IMR-90 (cell line): Measurements from ENCODE around the gene CDC40. TPM values are rescaled to one million over a fixed set of nuclear protein-coding genes. Genes with fewer than 3 reads are reported as not detected.

Source experiments
- ATAC-seq: fragments of 200-7000 bp; cut with Tn5 transposase; 2 replicates; pipeline ENCODE4 v1.9.1; 2020; ENCODE audit warnings: low read depth, mild to moderate bottlenecking, moderate library complexity
- BruUV-seq: library from RNA; stranded (reverse); fragments of 400-500 nt; replicated peaks from 2 replicates; lab custom pipeline; 2021; lab: Mats Ljungman, UMichigan
- CTCF ChIA-PET: fragments of 300-600 bp; formaldehyde crosslinking; extraction: SDS; loops from one replicate; lab custom pipeline; 2021; ENCODE audit warnings: antibody characterized with exemption; lab: Yijun Ruan, JAX
- POLR2A ChIA-PET: fragments of 300-600 bp; sonication (Branson Sonifier 250); formaldehyde crosslinking; loops from one replicate; lab custom pipeline; 2022; ENCODE audit warnings: antibody characterized with exemption; ENCODE audit not compliant: unreplicated experiment; lab: Charles Lee
- DNase-seq: peaks from one replicate; pipeline ENCODE4 v3.0.0; 2013
- H2AFZ ChIP-seq: replicated peaks from 2 replicates; pipeline ENCODE3; 2013; ENCODE audit warnings: low read length, mild to moderate bottlenecking; ENCODE audit not compliant: poor library complexity
- H2AK5ac ChIP-seq: 2 replicates; pipeline ENCODE4 v1.6.1; 2013; ENCODE audit warnings: low read depth, low read length, inconsistent platforms
- H2AK9ac ChIP-seq: replicated peaks from 2 replicates; pipeline ENCODE3; 2013; ENCODE audit warnings: mild to moderate bottlenecking, low read depth, low read length, moderate library complexity; ENCODE audit not compliant: poor library complexity
- H2BK120ac ChIP-seq: 2 replicates; pipeline ENCODE4 v1.6.1; 2013; ENCODE audit warnings: low read depth, low read length, inconsistent platforms
- H2BK15ac ChIP-seq: 3 replicates; pipeline ENCODE4 v1.6.1; 2013; ENCODE audit warnings: low read depth, low read length, inconsistent platforms
- H2BK20ac ChIP-seq: 2 replicates; pipeline ENCODE4 v1.6.1; 2013; ENCODE audit warnings: low read depth, mild to moderate bottlenecking, inconsistent platforms, low read length, moderate library complexity
- H2BK5ac ChIP-seq: 2 replicates; pipeline ENCODE4 v1.6.1; 2013; ENCODE audit warnings: mild to moderate bottlenecking, low read depth, low read length, inconsistent platforms; ENCODE audit not compliant: poor library complexity, severe bottlenecking
- H3K14ac ChIP-seq: replicated peaks from 2 replicates; pipeline ENCODE4 v1.6.1; 2013; ENCODE audit warnings: low read depth, low read length, inconsistent platforms
- H3K18ac ChIP-seq: 2 replicates; pipeline ENCODE4 v1.6.1; 2013; ENCODE audit warnings: low read depth, low read length, control low read depth
- H3K23ac ChIP-seq: 2 replicates; pipeline ENCODE4 v1.6.1; 2013; ENCODE audit warnings: low read depth, low read length, inconsistent platforms
- H3K27ac ChIP-seq: 2 replicates; pipeline ENCODE4 v1.5.1; 2013; ENCODE audit warnings: mild to moderate bottlenecking, control low read depth, low read length; ENCODE audit not compliant: insufficient read depth
- H3K27me3 ChIP-seq: 2 replicates; pipeline ENCODE4 v1.6.1; 2013; ENCODE audit warnings: low read length; ENCODE audit not compliant: control insufficient read depth, insufficient read depth
- H3K36me3 ChIP-seq: 2 replicates; pipeline ENCODE4 v1.6.1; 2013; ENCODE audit warnings: low read length, mixed read lengths; ENCODE audit not compliant: control insufficient read depth, insufficient read depth
- H3K4ac ChIP-seq: 2 replicates; pipeline ENCODE4 v1.6.1; 2013; ENCODE audit warnings: low read depth, low read length, inconsistent platforms
- H3K4me1 ChIP-seq: 2 replicates; pipeline ENCODE4 v1.6.1; 2013; ENCODE audit warnings: low read length, mixed read lengths; ENCODE audit not compliant: control insufficient read depth, insufficient read depth
- H3K4me2 ChIP-seq: 2 replicates; pipeline ENCODE4 v1.6.1; 2013; ENCODE audit warnings: low read depth, mild to moderate bottlenecking, control low read depth, low read length, moderate library complexity
- H3K4me3 ChIP-seq: 2 replicates; pipeline ENCODE4 v1.5.1; 2013; ENCODE audit warnings: low read depth, mild to moderate bottlenecking, control low read depth, low read length, moderate library complexity; ENCODE audit not compliant: insufficient read depth
- H3K56ac ChIP-seq: 2 replicates; pipeline ENCODE4 v1.6.1; 2013; ENCODE audit warnings: low read length, inconsistent platforms; ENCODE audit not compliant: insufficient read depth; ENCODE audit errors: extremely low read depth
- H3K79me1 ChIP-seq, 2 experiments: 2 replicates each; pipeline ENCODE4 v1.6.1; 2013; ENCODE audit warnings: low read length in 2 of 2, inconsistent platforms in 1 of 2, low read depth in 1 of 2
- H3K9ac ChIP-seq: 2 replicates; pipeline ENCODE4 v1.6.1; 2013; ENCODE audit warnings: low read depth, low read length, control low read depth
- H3K9me1 ChIP-seq: 2 replicates; pipeline ENCODE4 v1.6.1; 2013; ENCODE audit warnings: low read length, inconsistent platforms; ENCODE audit not compliant: insufficient read depth
- H3K9me3 ChIP-seq: 2 replicates; pipeline ENCODE4 v1.6.1; 2013; ENCODE audit warnings: low read length; ENCODE audit not compliant: control insufficient read depth, insufficient read depth
- H4K20me1 ChIP-seq: 2 replicates; pipeline ENCODE4 v1.6.1; 2013; ENCODE audit warnings: low read length, inconsistent platforms; ENCODE audit not compliant: insufficient read depth
- H4K5ac ChIP-seq: 2 replicates; pipeline ENCODE4 v1.6.1; 2013; ENCODE audit warnings: mild to moderate bottlenecking, low read depth, low read length, control low read depth
- H4K8ac ChIP-seq, 2 experiments: 2 replicates each; pipeline ENCODE4 v1.6.1; 2013; ENCODE audit warnings: low read depth in 2 of 2, low read length in 2 of 2, control low read depth in 1 of 2, inconsistent platforms in 1 of 2
- H4K91ac ChIP-seq: 2 replicates; pipeline ENCODE4 v1.6.1; 2013; ENCODE audit warnings: low read depth, low read length, inconsistent platforms; ENCODE audit not compliant: insufficient read depth
- BHLHE40 ChIP-seq: fragments of 150-350 bp; IDR thresholded peaks from 2 replicates; pipeline ENCODE4 v1.6.1; 2016; ENCODE audit warnings: mild to moderate bottlenecking, low read depth, low read length
- CEBPB ChIP-seq: IDR thresholded peaks from 2 replicates; pipeline ENCODE4 v1.6.1; 2012; ENCODE audit warnings: low read depth, low read length, improper control_type of control experiment
- CHD1 ChIP-seq: IDR thresholded peaks from 2 replicates; pipeline ENCODE4 v1.6.1; 2012; ENCODE audit warnings: low read depth, low read length, improper control_type of control experiment
- FOS ChIP-seq: fragments of 150-350 bp; IDR thresholded peaks from 2 replicates; pipeline ENCODE4 v1.6.1; 2016; ENCODE audit warnings: low read depth, low read length
- MAFK ChIP-seq: IDR thresholded peaks from 2 replicates; pipeline ENCODE4 v1.6.1; 2012; ENCODE audit warnings: low read depth, low read length, improper control_type of control experiment
- MAZ ChIP-seq: IDR thresholded peaks from 2 replicates; pipeline ENCODE4 v1.6.1; 2012; ENCODE audit warnings: low read depth, mild to moderate bottlenecking, low read length, improper control_type of control experiment, moderate library complexity, borderline replicate concordance
- MXI1 ChIP-seq: IDR thresholded peaks from 2 replicates; pipeline ENCODE4 v1.6.1; 2012; ENCODE audit warnings: low read depth, mild to moderate bottlenecking, low read length, moderate library complexity, borderline replicate concordance
- NFE2L2 ChIP-seq: fragments of 150-350 bp; IDR thresholded peaks from 2 replicates; pipeline ENCODE4 v1.6.1; 2016; ENCODE audit warnings: low read depth, mild to moderate bottlenecking, low read length
- POLR2A ChIP-seq: IDR thresholded peaks from 2 replicates; pipeline ENCODE4 v1.6.1; 2012; ENCODE audit warnings: mild to moderate bottlenecking, low read depth, low read length
- RAD21 ChIP-seq: IDR thresholded peaks from 2 replicates; pipeline ENCODE4 v1.6.1; 2012; ENCODE audit warnings: low read length, improper control_type of control experiment
- RCOR1 ChIP-seq: IDR thresholded peaks from 2 replicates; pipeline ENCODE4 v1.6.1; 2012; ENCODE audit warnings: mild to moderate bottlenecking, low read length, improper control_type of control experiment; ENCODE audit not compliant: insufficient replicate concordance
- RFX5 ChIP-seq: IDR thresholded peaks from 2 replicates; pipeline ENCODE4 v1.8.0; 2012; ENCODE audit warnings: low read depth, mild to moderate bottlenecking, low read length, moderate library complexity
- SMC3 ChIP-seq: fragments of 150-350 bp; IDR thresholded peaks from 2 replicates; pipeline ENCODE4 v1.6.1; 2016; ENCODE audit warnings: low read depth, mild to moderate bottlenecking, antibody characterized with exemption, low read length, moderate library complexity
- WGBS, 2 experiments: methylation state at CpG; one replicate each; pipeline versions ENCODE4 v1.1.5 to v1.1.7; 2013; ENCODE audit warnings: missing lambda C conversion rate in 2 of 2; ENCODE audit not compliant: insufficient read length in 1 of 2; ENCODE audit errors: extremely low coverage in 2 of 2; 5-methylcytosine and 5-hydroxymethylcytosine counted together
- dilution Hi-C: fragments of 300-500 bp; cut with HindIII; formaldehyde crosslinking; loops from one replicate; pipeline ENCODE4 v1.14.3; 2018; ENCODE audit warnings: low sequenced_read_pairs; ENCODE audit not compliant: unreplicated experiment
- in situ Hi-C: fragments of 300-500 bp; cut with MboI; formaldehyde crosslinking; loops from 3 replicates; pipeline ENCODE4 v1.14.3; 2019; ENCODE audit warnings: low sequenced_read_pairs, inconsistent platforms, mixed read lengths
- intact Hi-C: fragments of 100-400 bp; cut with micrococcal nuclease; formaldehyde crosslinking; loops from 2 replicates; pipeline ENCODE4 v1.10.0; 2022
- polyA plus RNA-seq, 3 experiments: library from polyadenylated mRNA; depleted of rRNA; stranded (reverse); fragments of >200 nt; gene quantifications; 2 replicates each; pipeline ENCODE4 v1.2.3, GENCODE V29; 2012; ENCODE audit warnings: low replicate concordance in 1 of 3
- total RNA-seq: library from RNA; depleted of rRNA; stranded (reverse); fragments of >200 nt; gene quantifications from 2 replicates; pipeline ENCODE4 v1.2.3, GENCODE V29; 2012
- TF ChIP-seq, protein P1 (sequence below): conservative IDR thresholded peaks from 2 replicates; pipeline ENCODE4 v1.5.1; 2012; ENCODE audit warnings: mild to moderate bottlenecking, low read depth, low read length, improper control_type of control experiment
- TF ChIP-seq, protein P2 (sequence below): fragments of 150-350 bp; IDR thresholded peaks from 2 replicates; pipeline ENCODE4 v1.6.1; 2017; ENCODE audit warnings: mild to moderate bottlenecking, antibody characterized with exemption, low read length, low read depth
- TF ChIP-seq, protein P3 (sequence below): fragments of 150-350 bp; IDR thresholded peaks from 2 replicates; pipeline ENCODE4 v1.6.1; 2016; ENCODE audit warnings: low read depth, mild to moderate bottlenecking, low read length, moderate library complexity, borderline replicate concordance

CDC40 gene
- total and polyA plus RNA-seq, 2 of the 4 experiments (the other 2 are of a cell fraction), result 7.0 to 16.8 TPM

DNA sequence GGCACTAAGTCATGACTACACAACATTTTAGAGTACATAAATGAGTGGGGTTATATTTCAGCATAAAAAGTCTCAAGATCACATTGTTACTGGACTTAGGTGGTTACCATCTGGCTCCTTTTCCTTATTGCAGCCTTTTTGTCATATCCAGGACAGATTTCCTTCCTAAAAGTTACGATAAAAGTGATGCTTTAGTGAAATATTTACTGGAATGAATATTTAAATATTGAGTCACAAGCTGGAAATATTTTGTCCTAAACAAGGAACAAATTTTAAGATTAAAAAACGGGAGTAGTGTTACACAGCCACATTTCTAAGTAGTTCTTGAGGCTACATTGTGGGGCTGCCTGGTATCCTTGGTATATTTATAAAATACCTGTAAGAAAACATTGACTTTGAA, 52.2 kb downstream of the CDC40 start:
- no peak overlapping the region for H3K9ac ChIP-seq
- H4K8ac ChIP-seq, result no peak overlapping the region
- ChIA-PET POLR2A (no interaction called here), CTCF (no interaction called here)
- no peak overlapping the region for H2BK20ac ChIP-seq
- dilution Hi-C loops (no loop called here), intact Hi-C loops (no loop called here), in situ Hi-C loops (no loop called here)
- TF ChIP-seq RAD21, result no peak
- TF ChIP-seq MAZ, result no peak
- no peak for TF ChIP-seq CEBPB
- no peak for TF ChIP-seq SMC3
- no peak for TF ChIP-seq RCOR1
- no peak for TF ChIP-seq MXI1
- TF ChIP-seq, protein P1, sequence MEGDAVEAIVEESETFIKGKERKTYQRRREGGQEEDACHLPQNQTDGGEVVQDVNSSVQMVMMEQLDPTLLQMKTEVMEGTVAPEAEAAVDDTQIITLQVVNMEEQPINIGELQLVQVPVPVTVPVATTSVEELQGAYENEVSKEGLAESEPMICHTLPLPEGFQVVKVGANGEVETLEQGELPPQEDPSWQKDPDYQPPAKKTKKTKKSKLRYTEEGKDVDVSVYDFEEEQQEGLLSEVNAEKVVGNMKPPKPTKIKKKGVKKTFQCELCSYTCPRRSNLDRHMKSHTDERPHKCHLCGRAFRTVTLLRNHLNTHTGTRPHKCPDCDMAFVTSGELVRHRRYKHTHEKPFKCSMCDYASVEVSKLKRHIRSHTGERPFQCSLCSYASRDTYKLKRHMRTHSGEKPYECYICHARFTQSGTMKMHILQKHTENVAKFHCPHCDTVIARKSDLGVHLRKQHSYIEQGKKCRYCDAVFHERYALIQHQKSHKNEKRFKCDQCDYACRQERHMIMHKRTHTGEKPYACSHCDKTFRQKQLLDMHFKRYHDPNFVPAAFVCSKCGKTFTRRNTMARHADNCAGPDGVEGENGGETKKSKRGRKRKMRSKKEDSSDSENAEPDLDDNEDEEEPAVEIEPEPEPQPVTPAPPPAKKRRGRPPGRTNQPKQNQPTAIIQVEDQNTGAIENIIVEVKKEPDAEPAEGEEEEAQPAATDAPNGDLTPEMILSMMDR, result no peak
- TF ChIP-seq, protein P2, sequence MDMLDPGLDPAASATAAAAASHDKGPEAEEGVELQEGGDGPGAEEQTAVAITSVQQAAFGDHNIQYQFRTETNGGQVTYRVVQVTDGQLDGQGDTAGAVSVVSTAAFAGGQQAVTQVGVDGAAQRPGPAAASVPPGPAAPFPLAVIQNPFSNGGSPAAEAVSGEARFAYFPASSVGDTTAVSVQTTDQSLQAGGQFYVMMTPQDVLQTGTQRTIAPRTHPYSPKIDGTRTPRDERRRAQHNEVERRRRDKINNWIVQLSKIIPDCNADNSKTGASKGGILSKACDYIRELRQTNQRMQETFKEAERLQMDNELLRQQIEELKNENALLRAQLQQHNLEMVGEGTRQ, result no peak
- TF ChIP-seq CHD1, result no peak
- TF ChIP-seq NFE2L2, result no peak
- TF ChIP-seq MAFK, result no peak
- TF ChIP-seq BHLHE40, result no peak
- no peak for TF ChIP-seq FOS
- TF ChIP-seq, protein P3, sequence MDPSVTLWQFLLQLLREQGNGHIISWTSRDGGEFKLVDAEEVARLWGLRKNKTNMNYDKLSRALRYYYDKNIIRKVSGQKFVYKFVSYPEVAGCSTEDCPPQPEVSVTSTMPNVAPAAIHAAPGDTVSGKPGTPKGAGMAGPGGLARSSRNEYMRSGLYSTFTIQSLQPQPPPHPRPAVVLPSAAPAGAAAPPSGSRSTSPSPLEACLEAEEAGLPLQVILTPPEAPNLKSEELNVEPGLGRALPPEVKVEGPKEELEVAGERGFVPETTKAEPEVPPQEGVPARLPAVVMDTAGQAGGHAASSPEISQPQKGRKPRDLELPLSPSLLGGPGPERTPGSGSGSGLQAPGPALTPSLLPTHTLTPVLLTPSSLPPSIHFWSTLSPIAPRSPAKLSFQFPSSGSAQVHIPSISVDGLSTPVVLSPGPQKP, result no peak
- TF ChIP-seq RFX5, result no peak
- TF ChIP-seq POLR2A, result no peak
- ATAC-seq, result peak; percentile 89
- H3K27ac ChIP-seq, result peak overlapping the region; percentile 71; the same call in 1 of the 2 replicates
- peak; percentile 72 for DNase-seq
- H3K14ac ChIP-seq, result no peak overlapping the region
- BruUV-seq, result no TSS peak
- H3K4me1 ChIP-seq, result no peaks in the 10 kb centered on the region; the same call in 1 of the 2 replicates
- H2BK15ac ChIP-seq, result no peak overlapping the region
- no peak overlapping the region for H3K4me3 ChIP-seq
- H4K20me1 ChIP-seq, result no peaks in the 10 kb centered on the region
- no peak overlapping the region for H3K4ac ChIP-seq
- H3K9me1 ChIP-seq, result no peaks in the 10 kb centered on the region
- H4K91ac ChIP-seq, result no peak overlapping the region
- H2AK5ac ChIP-seq, result no peak overlapping the region
- no CpG with 5 or more reads among the region's 2 CpGs for WGBS, 2 experiments
- H4K5ac ChIP-seq, result no peak overlapping the region
- H2AFZ ChIP-seq, result no peak overlapping the region
- no peak overlapping the region for H3K18ac ChIP-seq
- H2BK5ac ChIP-seq, result peak overlapping the region; percentile 21
- no peaks in the 10 kb centered on the region for H3K27me3 ChIP-seq
- no peaks in the 10 kb centered on the region for H3K79me1 ChIP-seq
- H2BK120ac ChIP-seq, result no peak overlapping the region
- no peak overlapping the region for H3K4me2 ChIP-seq
- 0 out of 2 replicates have a peak, but pooled peaks cover 3% of the 10 kb centered on the region for H3K36me3 ChIP-seq
- H3K23ac ChIP-seq, result no peak overlapping the region
- no peak overlapping the region for H2AK9ac ChIP-seq
- H3K56ac ChIP-seq, result no peak overlapping the region
- H3K9me3 ChIP-seq, result no peaks in the 10 kb centered on the region
